Endothelial cell of umbilical vein (primary cell): Measurements from ENCODE around the gene CTTN. TPM values are rescaled to one million over a fixed set of nuclear protein-coding genes. Genes with fewer than 3 reads are reported as not detected.

Source experiments
- BruUV-seq: library from RNA; stranded (reverse); fragments of 400-500 nt; replicated peaks from 2 replicates; lab custom pipeline; 2021; lab: Mats Ljungman, UMichigan
- CTCF ChIA-PET: fragments of 300-600, 350-600 bp; sonication (Branson Sonifier 250); formaldehyde crosslinking; loops from one replicate; lab custom pipeline; 2021; ENCODE audit warnings: antibody characterized with exemption, inconsistent platforms; lab: Charles Lee
- POLR2A ChIA-PET: fragments of 300-600, 350-600 bp; sonication (Branson Sonifier 250); formaldehyde crosslinking; loops from one replicate; lab custom pipeline; 2021; ENCODE audit warnings: antibody characterized with exemption, inconsistent platforms; lab: Charles Lee
- DNase-seq: peaks from one replicate; pipeline ENCODE4 v3.0.0-alpha.2; 2011; ENCODE audit warnings: low read depth, low spot score
- FAIRE-seq: peaks from 2 replicates; lab custom pipeline; 2011; peaks lifted over from hg19 to GRCh38; lab: Jason Lieb, UNC
- H2AFZ ChIP-seq: 2 replicates; pipeline ENCODE4 v1.6.0; 2012; ENCODE audit warnings: low read depth, low read length, control low read depth, inconsistent platforms
- H3K27ac ChIP-seq: 2 replicates; pipeline ENCODE4 v1.5.1; 2011; ENCODE audit warnings: low read depth, mild to moderate bottlenecking, control low read depth, low read length, moderate library complexity; ENCODE audit not compliant: insufficient read depth
- H3K27me3 ChIP-seq, 2 experiments: 2 replicates each; pipeline versions ENCODE4 v1.6.0 to v1.6.1; 2011; ENCODE audit warnings: low read length in 2 of 2, mixed read lengths in 1 of 2; ENCODE audit not compliant: control insufficient read depth in 2 of 2, insufficient read depth in 2 of 2
- H3K36me3 ChIP-seq, 2 experiments: 2 replicates in 1 of 2; 3 replicates in 1 of 2; pipeline ENCODE4 v1.5.1; 2011; ENCODE audit warnings: low read length in 2 of 2, mild to moderate bottlenecking in 1 of 2, moderate library complexity in 1 of 2; ENCODE audit not compliant: control insufficient read depth in 2 of 2, insufficient read depth in 2 of 2; ENCODE audit errors: extremely low read depth in 1 of 2
- H3K4me1 ChIP-seq: 3 replicates; pipeline ENCODE4 v1.5.1; 2011; ENCODE audit warnings: mild to moderate bottlenecking, low read length; ENCODE audit not compliant: control insufficient read depth, insufficient read depth; ENCODE audit errors: extremely low read depth
- H3K4me2 ChIP-seq: 2 replicates; pipeline ENCODE4 v1.6.1; 2011; ENCODE audit warnings: low read length, control low read depth, mixed read lengths; ENCODE audit not compliant: insufficient read depth
- H3K4me3 ChIP-seq, 3 experiments: fragments of 200-600 bp in 1 of 3; sonication (generic), shearing (Covaris generic) in 1 of 3; replicated peaks in 1 of 3; 2 replicates each; pipeline ENCODE4 v1.5.1; 2011 to 2016; ENCODE audit warnings: control low read depth in 3 of 3, low read length in 3 of 3, mild to moderate bottlenecking in 2 of 3, inconsistent platforms in 1 of 3, low read depth in 1 of 3, moderate library complexity in 1 of 3; ENCODE audit not compliant: insufficient read depth in 1 of 3
- H3K79me2 ChIP-seq: 2 replicates; pipeline ENCODE4 v1.6.0; 2012; ENCODE audit warnings: low read length, inconsistent platforms; ENCODE audit not compliant: control insufficient read depth, insufficient read depth
- H3K9ac ChIP-seq: replicated peaks from 2 replicates; pipeline ENCODE3; 2011; ENCODE audit warnings: low read length, control low read depth; ENCODE audit not compliant: insufficient read depth; ENCODE audit errors: extremely low read depth
- H3K9me1 ChIP-seq: replicated peaks from 3 replicates; pipeline ENCODE4 v1.6.0; 2011; ENCODE audit warnings: mild to moderate bottlenecking, low read length; ENCODE audit not compliant: control insufficient read depth, insufficient read depth; ENCODE audit errors: extremely low read depth
- H3K9me3 ChIP-seq: replicated peaks from 2 replicates; pipeline ENCODE4 v1.5.1; 2012; ENCODE audit warnings: low read length, inconsistent platforms; ENCODE audit not compliant: control insufficient read depth, insufficient read depth
- H4K20me1 ChIP-seq: replicated peaks from 2 replicates; pipeline ENCODE3; 2011; ENCODE audit warnings: mild to moderate bottlenecking, low read length; ENCODE audit not compliant: control insufficient read depth, insufficient read depth; ENCODE audit errors: extremely low read depth
- EZH2 ChIP-seq: IDR thresholded peaks from 2 replicates; pipeline ENCODE4 v1.6.1; 2012; ENCODE audit warnings: borderline replicate concordance, low read depth, mild to moderate bottlenecking, moderate library complexity, low read length, inconsistent platforms; ENCODE audit not compliant: severe bottlenecking
- FOS ChIP-seq: IDR thresholded peaks from 2 replicates; pipeline ENCODE4 v1.6.1; 2011; ENCODE audit warnings: mild to moderate bottlenecking, low read length, moderate library complexity, borderline replicate concordance; ENCODE audit not compliant: insufficient read depth
- GATA2 ChIP-seq: IDR thresholded peaks from 2 replicates; pipeline ENCODE4 v1.7.0; 2011; ENCODE audit warnings: low read depth, mild to moderate bottlenecking, moderate library complexity, mixed read lengths, low read length; ENCODE audit not compliant: insufficient read length, insufficient read depth
- JUN ChIP-seq: IDR thresholded peaks from 2 replicates; pipeline ENCODE4 v1.6.1; 2011; ENCODE audit warnings: borderline replicate concordance, low read depth; ENCODE audit not compliant: insufficient read length, insufficient read depth
- MYC ChIP-seq: IDR thresholded peaks from one replicate; pipeline ENCODE4 v1.6.1; 2011; ENCODE audit warnings: mild to moderate bottlenecking, low read depth, low read length
- POLR2A ChIP-seq: IDR thresholded peaks from 2 replicates; pipeline ENCODE4 v1.6.1; 2012; ENCODE audit warnings: low read depth, mild to moderate bottlenecking, control low read depth, low read length
- POLR2AphosphoS5 ChIP-seq: IDR thresholded peaks from 2 replicates; pipeline ENCODE4 v1.6.1; 2012; ENCODE audit warnings: low read depth, mild to moderate bottlenecking, control low read depth, low read length, moderate library complexity; ENCODE audit not compliant: insufficient read depth
- dilution Hi-C: fragments of 300-500 bp; cut with MboI; formaldehyde crosslinking; loops from one replicate; pipeline ENCODE4 v1.15.0; 2019; ENCODE audit warnings: low sequenced_read_pairs; ENCODE audit not compliant: extremely low pct_ligation_motif_present
- intact Hi-C: fragments of 100-400 bp; cut with micrococcal nuclease; formaldehyde crosslinking; loops from one replicate; pipeline ENCODE4 v1.10.0; 2022
- polyA plus RNA-seq, 4 experiments: library from polyadenylated mRNA; depleted of rRNA in 3 of 4; stranded (reverse) in 3 of 4; unstranded in 1 of 4; fragments of >200 nt; gene quantifications; 2 replicates each; pipeline versions ENCODE4 v1.2.1 to v1.2.3, GENCODE V29; 2011 to 2012; ENCODE audit warnings: missing spikeins in 1 of 4
- total RNA-seq: library from RNA; stranded (reverse); gene quantifications from 2 replicates; pipeline ENCODE4 v1.2.3, GENCODE V29; 2021
- TF ChIP-seq, protein P1 (sequence below): IDR thresholded peaks from 2 replicates; pipeline ENCODE4 v1.6.1; 2011; ENCODE audit not compliant: insufficient read depth, insufficient read length
- TF ChIP-seq, protein P2 (sequence below), 2 donors: IDR thresholded peaks; 1 replicate in 1 of 2; 2 replicates in 1 of 2; pipeline ENCODE4 v1.5.1; 2011; ENCODE audit warnings: low read length in 2 of 2, mild to moderate bottlenecking in 2 of 2, moderate library complexity in 2 of 2, control low read depth in 1 of 2, inconsistent platforms in 1 of 2, low read depth in 1 of 2; ENCODE audit not compliant: insufficient read depth in 1 of 2; ENCODE audit errors: extremely low read depth in 1 of 2

Gene CTTN
- total and polyA plus RNA-seq, 2 donors (not counting 3 experiments of a cell fraction or from before 2014, with no cell fraction given): 161 to 330 TPM

DNA sequence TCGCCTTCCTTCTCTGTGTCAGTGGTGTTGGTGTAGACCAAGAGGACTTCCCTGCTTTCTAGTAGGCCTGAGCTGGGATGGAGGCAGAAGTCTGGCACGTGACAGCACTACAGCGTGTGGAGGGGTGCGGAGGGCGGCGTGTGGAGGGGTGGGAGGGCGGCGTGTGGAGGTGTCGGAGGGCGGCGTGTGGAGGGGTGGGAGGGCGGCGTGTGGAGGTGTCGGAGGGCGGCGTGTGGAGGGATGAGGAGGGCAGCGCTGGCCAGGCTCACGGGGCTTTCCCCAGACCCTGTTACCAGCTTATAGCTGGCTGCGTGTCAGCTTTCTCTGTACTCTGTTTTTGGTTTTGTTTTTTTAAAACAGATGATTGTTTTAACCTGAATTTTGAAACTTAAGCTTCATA, 45.7 kb upstream of the CTTN start:
- intact Hi-C loops (no loop called here), dilution Hi-C loops (no loop called here)
- Histone ChIP-seq H3K9me3 (no peaks in the 10 kb centered on the region), H2AFZ (no peak overlapping the region), H3K9ac (no peak overlapping the region), H3K4me2 (no peak overlapping the region), H3K27ac (no peak overlapping the region), H4K20me1 (no peaks in the 10 kb centered on the region), H3K36me3 (peaks cover 9 to 31% of the 10 kb centered on the region in 2 experiments), H3K9me1 (no peaks in the 10 kb centered on the region), H3K4me1 (no peaks in the 10 kb centered on the region), H3K4me3 (no peak overlapping the region), H3K79me2 (no peaks in the 10 kb centered on the region), H3K27me3 (no peaks in the 10 kb centered on the region)
- FAIRE-seq (no peak), DNase-seq (no peak)
- no TSS peak for BruUV-seq
- TF ChIP-seq MYC (no peak), JUN (no peak), FOS (no peak), EZH2 (no peak), POLR2A (no peak), GATA2 (no peak), POLR2AphosphoS5 (no peak)
- TF ChIP-seq, protein P1, sequence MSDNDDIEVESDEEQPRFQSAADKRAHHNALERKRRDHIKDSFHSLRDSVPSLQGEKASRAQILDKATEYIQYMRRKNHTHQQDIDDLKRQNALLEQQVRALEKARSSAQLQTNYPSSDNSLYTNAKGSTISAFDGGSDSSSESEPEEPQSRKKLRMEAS: no peak
- TF ChIP-seq, protein P2, sequence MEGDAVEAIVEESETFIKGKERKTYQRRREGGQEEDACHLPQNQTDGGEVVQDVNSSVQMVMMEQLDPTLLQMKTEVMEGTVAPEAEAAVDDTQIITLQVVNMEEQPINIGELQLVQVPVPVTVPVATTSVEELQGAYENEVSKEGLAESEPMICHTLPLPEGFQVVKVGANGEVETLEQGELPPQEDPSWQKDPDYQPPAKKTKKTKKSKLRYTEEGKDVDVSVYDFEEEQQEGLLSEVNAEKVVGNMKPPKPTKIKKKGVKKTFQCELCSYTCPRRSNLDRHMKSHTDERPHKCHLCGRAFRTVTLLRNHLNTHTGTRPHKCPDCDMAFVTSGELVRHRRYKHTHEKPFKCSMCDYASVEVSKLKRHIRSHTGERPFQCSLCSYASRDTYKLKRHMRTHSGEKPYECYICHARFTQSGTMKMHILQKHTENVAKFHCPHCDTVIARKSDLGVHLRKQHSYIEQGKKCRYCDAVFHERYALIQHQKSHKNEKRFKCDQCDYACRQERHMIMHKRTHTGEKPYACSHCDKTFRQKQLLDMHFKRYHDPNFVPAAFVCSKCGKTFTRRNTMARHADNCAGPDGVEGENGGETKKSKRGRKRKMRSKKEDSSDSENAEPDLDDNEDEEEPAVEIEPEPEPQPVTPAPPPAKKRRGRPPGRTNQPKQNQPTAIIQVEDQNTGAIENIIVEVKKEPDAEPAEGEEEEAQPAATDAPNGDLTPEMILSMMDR (IDR thresholded peaks at IDR 0.05; ENCODE audit: extremely low read depth in 1 of 2, insufficient read depth in 1 of 2, low read depth in 1 of 2, low read length in 2 of 2): no peak
- CTCF ChIA-PET: no interaction called here
- POLR2A ChIA-PET: no interaction called here
